HG02973 (cell line): ENCODE data around the gene COL4A1.

Experiments used
- ATAC-seq: cut with Tn5 transposase; IDR thresholded peaks from one replicate; pipeline ENCODE4 v1.9.1; 2021; ENCODE audit warnings: moderate library complexity; ENCODE audit not compliant: unreplicated experiment

Gene COL4A1

GRCh38 chr13:110138010-110138699, 168.8 kb downstream of the COL4A1 start:
- peak; percentile 57 for ATAC-seq

- peak; percentile 64 for ATAC-seq
Observed at GRCh38 chr13:110137680-110138009, 169.3 kb downstream of the COL4A1 start.

- ATAC-seq = no peak
Observed at GRCh38 chr13:110136660-110137585, 170.0 kb downstream of the COL4A1 start.

GRCh38 chr13:110135977-110136597, 170.9 kb downstream of the COL4A1 start:
- ATAC-seq = no peak

- no peak for ATAC-seq
Observed at GRCh38 chr13:110134801-110135200, 172.2 kb downstream of the COL4A1 start.

GRCh38 chr13:110133425-110134235, 173.3 kb downstream of the COL4A1 start:
- ATAC-seq = no peak

- ATAC-seq = no peak
Observed at GRCh38 chr13:110132225-110132982, 174.6 kb downstream of the COL4A1 start.

GRCh38 chr13:110131424-110131823, 175.5 kb downstream of the COL4A1 start:
- no peak for ATAC-seq

GRCh38 chr13:110130431-110130830, 176.5 kb downstream of the COL4A1 start:
- ATAC-seq = no peak

- no peak for ATAC-seq
Observed at GRCh38 chr13:110129539-110130186, 177.3 kb downstream of the COL4A1 start.

- ATAC-seq = no peak
Observed at GRCh38 chr13:110129076-110129475, 177.9 kb downstream of the COL4A1 start.

- ATAC-seq = no peak
Observed at GRCh38 chr13:110128546-110128945, 178.4 kb downstream of the COL4A1 start.

- ATAC-seq = no peak
Observed at GRCh38 chr13:110127986-110128511, 178.9 kb downstream of the COL4A1 start.

GRCh38 chr13:110126391-110126961, 180.5 kb downstream of the COL4A1 start:
- ATAC-seq = no peak

GRCh38 chr13:110125613-110126272, 181.2 kb downstream of the COL4A1 start:
- ATAC-seq = no peak

- ATAC-seq = no peak
Observed at GRCh38 chr13:110125157-110125556, 181.8 kb downstream of the COL4A1 start.

- no peak for ATAC-seq
Observed at GRCh38 chr13:110124201-110124940, 182.6 kb downstream of the COL4A1 start.
